ENCODE results near the gene MAPK10.

The MAPK10 gene

GRCh38 chr4:86060341-86060740 lies 299.5 kb downstream of the MAPK10 start:
- Histone ChIP-seq H3K36me3 (ENCODE audit: control insufficient read depth in 1 of 2, insufficient read depth in 2 of 2, low read length in 2 of 2) (no peaks in the 10 kb centered on the region), H3K9me3 (ENCODE audit: control insufficient read depth in 1 of 2, low read length in 2 of 2) (no peaks in the 10 kb centered on the region), H3K4me3 (ENCODE audit: low read depth in 1 of 2, low read length in 2 of 2) (no peak overlapping the region), H3K27me3 (ENCODE audit: low read depth, low read length) (no peaks in the 10 kb centered on the region), H3K4me1 (ENCODE audit: control insufficient read depth in 1 of 2, insufficient read depth in 2 of 2, low read length in 2 of 2) (no peaks in the 10 kb centered on the region), H3K27ac (ENCODE audit: low read length) (no peak overlapping the region)

- H3K27me3 ChIP-seq (ENCODE audit: low read depth, low read length), result no peaks in the 10 kb centered on the region
- no peaks in the 10 kb centered on the region for H3K4me1 ChIP-seq (ENCODE audit: control insufficient read depth in 1 of 2, insufficient read depth in 2 of 2, low read length in 2 of 2)
- H3K27ac ChIP-seq (ENCODE audit: low read length), result no peak overlapping the region
- H3K9me3 ChIP-seq (ENCODE audit: control insufficient read depth in 1 of 2, low read length in 2 of 2), result no peaks in the 10 kb centered on the region
- no peaks in the 10 kb centered on the region for H3K36me3 ChIP-seq (ENCODE audit: control insufficient read depth in 1 of 2, insufficient read depth in 2 of 2, low read length in 2 of 2)
- H3K4me3 ChIP-seq (ENCODE audit: low read depth in 1 of 2, low read length in 2 of 2), result no peak overlapping the region
Measured at GRCh38 chr4:86058621-86059020, 301.2 kb downstream of the MAPK10 start.

- Histone ChIP-seq H3K27me3 (ENCODE audit: low read depth, low read length) (no peaks in the 10 kb centered on the region), H3K4me3 (ENCODE audit: low read depth in 1 of 2, low read length in 2 of 2) (no peak overlapping the region), H3K9me3 (ENCODE audit: control insufficient read depth in 1 of 2, low read length in 2 of 2) (no peaks in the 10 kb centered on the region), H3K27ac (ENCODE audit: low read length) (no peak overlapping the region), H3K36me3 (ENCODE audit: control insufficient read depth in 1 of 2, insufficient read depth in 2 of 2, low read length in 2 of 2) (no peaks in the 10 kb centered on the region), H3K4me1 (ENCODE audit: control insufficient read depth in 1 of 2, insufficient read depth in 2 of 2, low read length in 2 of 2) (no peaks in the 10 kb centered on the region)
Measured at GRCh38 chr4:86055898-86056297, 304.0 kb downstream of the MAPK10 start.

GRCh38 chr4:86054286-86055032 lies 305.4 kb downstream of the MAPK10 start:
- no peaks in the 10 kb centered on the region for H3K27me3 ChIP-seq (ENCODE audit: low read depth, low read length)
- H3K4me3 ChIP-seq (ENCODE audit: low read depth in 1 of 2, low read length in 2 of 2), result no peak overlapping the region
- H3K4me1 ChIP-seq (ENCODE audit: control insufficient read depth in 1 of 2, insufficient read depth in 2 of 2, low read length in 2 of 2), result no peaks in the 10 kb centered on the region
- H3K9me3 ChIP-seq (ENCODE audit: control insufficient read depth in 1 of 2, low read length in 2 of 2), result no peaks in the 10 kb centered on the region
- no peaks in the 10 kb centered on the region for H3K36me3 ChIP-seq (ENCODE audit: control insufficient read depth in 1 of 2, insufficient read depth in 2 of 2, low read length in 2 of 2)
- no peak overlapping the region for H3K27ac ChIP-seq (ENCODE audit: low read length)

GRCh38 chr4:86050496-86050895 lies 309.4 kb downstream of the MAPK10 start:
- H3K36me3 ChIP-seq (ENCODE audit: control insufficient read depth in 1 of 2, insufficient read depth in 2 of 2, low read length in 2 of 2), result no peaks in the 10 kb centered on the region
- no peaks in the 10 kb centered on the region for H3K27me3 ChIP-seq (ENCODE audit: low read depth, low read length)
- H3K9me3 ChIP-seq (ENCODE audit: control insufficient read depth in 1 of 2, low read length in 2 of 2), result no peaks in the 10 kb centered on the region
- H3K4me1 ChIP-seq (ENCODE audit: control insufficient read depth in 1 of 2, insufficient read depth in 2 of 2, low read length in 2 of 2), result no peaks in the 10 kb centered on the region
- H3K27ac ChIP-seq (ENCODE audit: low read length), result no peak overlapping the region
- H3K4me3 ChIP-seq (ENCODE audit: low read depth in 1 of 2, low read length in 2 of 2), result no peak overlapping the region

GRCh38 chr4:86048426-86048825 lies 311.4 kb downstream of the MAPK10 start:
- Histone ChIP-seq H3K9me3 (ENCODE audit: control insufficient read depth in 1 of 2, low read length in 2 of 2) (no peaks in the 10 kb centered on the region), H3K36me3 (ENCODE audit: control insufficient read depth in 1 of 2, insufficient read depth in 2 of 2, low read length in 2 of 2) (no peaks in the 10 kb centered on the region), H3K27me3 (ENCODE audit: low read depth, low read length) (no peaks in the 10 kb centered on the region), H3K27ac (ENCODE audit: low read length) (no peak overlapping the region), H3K4me1 (ENCODE audit: control insufficient read depth in 1 of 2, insufficient read depth in 2 of 2, low read length in 2 of 2) (no peaks in the 10 kb centered on the region), H3K4me3 (ENCODE audit: low read depth in 1 of 2, low read length in 2 of 2) (no peak overlapping the region)

- H3K27ac ChIP-seq (ENCODE audit: low read length), result no peak overlapping the region
- no peak overlapping the region for H3K4me3 ChIP-seq (ENCODE audit: low read depth in 1 of 2, low read length in 2 of 2)
- no peaks in the 10 kb centered on the region for H3K27me3 ChIP-seq (ENCODE audit: low read depth, low read length)
- H3K4me1 ChIP-seq (ENCODE audit: control insufficient read depth in 1 of 2, insufficient read depth in 2 of 2, low read length in 2 of 2), result no peaks in the 10 kb centered on the region
- H3K36me3 ChIP-seq (ENCODE audit: control insufficient read depth in 1 of 2, insufficient read depth in 2 of 2, low read length in 2 of 2), result no peaks in the 10 kb centered on the region
- no peaks in the 10 kb centered on the region for H3K9me3 ChIP-seq (ENCODE audit: control insufficient read depth in 1 of 2, low read length in 2 of 2)
Measured at GRCh38 chr4:86044593-86044985, 315.3 kb downstream of the MAPK10 start.

- Histone ChIP-seq H3K36me3 (ENCODE audit: control insufficient read depth in 1 of 2, insufficient read depth in 2 of 2, low read length in 2 of 2) (no peaks in the 10 kb centered on the region), H3K4me3 (ENCODE audit: low read depth in 1 of 2, low read length in 2 of 2) (no peak overlapping the region), H3K27ac (ENCODE audit: low read length) (no peak overlapping the region), H3K4me1 (ENCODE audit: control insufficient read depth in 1 of 2, insufficient read depth in 2 of 2, low read length in 2 of 2) (no peaks in the 10 kb centered on the region), H3K27me3 (ENCODE audit: low read depth, low read length) (no peaks in the 10 kb centered on the region), H3K9me3 (ENCODE audit: control insufficient read depth in 1 of 2, low read length in 2 of 2) (no peaks in the 10 kb centered on the region)
Measured at GRCh38 chr4:86043755-86044592, 315.9 kb downstream of the MAPK10 start.

- Histone ChIP-seq H3K4me1 (ENCODE audit: control insufficient read depth in 1 of 2, insufficient read depth in 2 of 2, low read length in 2 of 2) (peaks cover 0 to 10% of the 10 kb centered on the region in 2 donors), H3K4me3 (ENCODE audit: low read depth in 1 of 2, low read length in 2 of 2) (no peak overlapping the region), H3K27me3 (ENCODE audit: low read depth, low read length) (no peaks in the 10 kb centered on the region), H3K27ac (ENCODE audit: low read length) (no peak overlapping the region), H3K9me3 (ENCODE audit: control insufficient read depth in 1 of 2, low read length in 2 of 2) (no peaks in the 10 kb centered on the region), H3K36me3 (ENCODE audit: control insufficient read depth in 1 of 2, insufficient read depth in 2 of 2, low read length in 2 of 2) (peaks cover 0 to under 1% of the 10 kb centered on the region in 2 donors)
Measured at GRCh38 chr4:86038037-86038436, 321.8 kb downstream of the MAPK10 start.

- H3K27me3 ChIP-seq (ENCODE audit: low read depth, low read length), result no peaks in the 10 kb centered on the region
- no peak overlapping the region for H3K4me3 ChIP-seq (ENCODE audit: low read depth in 1 of 2, low read length in 2 of 2)
- peaks cover 0 to 20% of the 10 kb centered on the region in 2 donors for H3K4me1 ChIP-seq (ENCODE audit: control insufficient read depth in 1 of 2, insufficient read depth in 2 of 2, low read length in 2 of 2)
- no peak overlapping the region for H3K27ac ChIP-seq (ENCODE audit: low read length)
- peaks cover 0 to 4% of the 10 kb centered on the region in 2 donors for H3K36me3 ChIP-seq (ENCODE audit: control insufficient read depth in 1 of 2, insufficient read depth in 2 of 2, low read length in 2 of 2)
- no peaks in the 10 kb centered on the region for H3K9me3 ChIP-seq (ENCODE audit: control insufficient read depth in 1 of 2, low read length in 2 of 2)
Measured at GRCh38 chr4:86036736-86037135, 323.1 kb downstream of the MAPK10 start.

- Histone ChIP-seq H3K27ac (ENCODE audit: low read length) (no peak overlapping the region), H3K4me1 (ENCODE audit: control insufficient read depth in 1 of 2, insufficient read depth in 2 of 2, low read length in 2 of 2) (peaks cover 0 to 20% of the 10 kb centered on the region in 2 donors), H3K4me3 (ENCODE audit: low read depth in 1 of 2, low read length in 2 of 2) (no peak overlapping the region)
Measured at GRCh38 chr4:86035688-86036087, 324.2 kb downstream of the MAPK10 start.

More at GRCh38 chr4:86035688-86036087, 324.2 kb downstream of the MAPK10 start:
- Histone ChIP-seq H3K9me3 (ENCODE audit: control insufficient read depth in 1 of 2, low read length in 2 of 2) (no peaks in the 10 kb centered on the region), H3K36me3 (ENCODE audit: control insufficient read depth in 1 of 2, insufficient read depth in 2 of 2, low read length in 2 of 2) (peaks cover 0 to 4% of the 10 kb centered on the region in 2 donors), H3K27me3 (ENCODE audit: low read depth, low read length) (no peaks in the 10 kb centered on the region)

Measured in muscle layer of duodenum (tissue), 2 donors.